CD4-positive, alpha-beta T cell (primary cell): Measurements from ENCODE around the gene SEBOX. TPM values are rescaled to one million over a fixed set of nuclear protein-coding genes. Genes with fewer than 3 reads are reported as not detected.

ENCODE experiments used
- ATAC-seq: fragments of 200-7000 bp; cut with Tn5 transposase; one replicate; pipeline ENCODE4 v1.10.0; 2022; ENCODE audit warnings: mild to moderate bottlenecking; ENCODE audit not compliant: poor library complexity
- CTCF ChIA-PET: fragments of 350-600 bp; sonication (Branson Sonifier 250); formaldehyde crosslinking; loops from one replicate; lab custom pipeline; 2021; ENCODE audit warnings: antibody characterized with exemption, inconsistent platforms; lab: Charles Lee
- POLR2A ChIA-PET: fragments of 350-600 bp; sonication (Branson Sonifier 250); formaldehyde crosslinking; loops from one replicate; lab custom pipeline; 2021; ENCODE audit warnings: antibody characterized with exemption, inconsistent platforms; lab: Charles Lee
- DNase-seq, 14 experiments: peaks; one replicate each; pipeline ENCODE4 v3.0.0-alpha.2; 2013 to 2020; ENCODE audit warnings: mixed read lengths in 2 of 14
- H3K27ac ChIP-seq, 2 donors: one replicate each; pipeline versions ENCODE4 v1.5.1 to v1.7.0; 2013; ENCODE audit warnings: low read length in 2 of 2, low read depth in 1 of 2, mild to moderate bottlenecking in 1 of 2
- H3K27me3 ChIP-seq, 2 experiments: 1 replicate in 1 of 2; 2 replicates in 1 of 2; pipeline versions ENCODE4 v1.6.1 to v1.7.0; 2013; ENCODE audit warnings: low read length in 2 of 2, control low read depth in 1 of 2, mild to moderate bottlenecking in 1 of 2, moderate library complexity in 1 of 2; ENCODE audit not compliant: insufficient read depth in 2 of 2, control insufficient read depth in 1 of 2
- H3K36me3 ChIP-seq: one replicate; pipeline ENCODE4 v1.6.1; 2013; ENCODE audit warnings: low read length, control low read depth; ENCODE audit not compliant: insufficient read depth
- H3K4me1 ChIP-seq: one replicate; pipeline ENCODE4 v1.6.1; 2013; ENCODE audit warnings: low read length, control low read depth; ENCODE audit not compliant: insufficient read depth
- H3K4me3 ChIP-seq: one replicate; pipeline ENCODE4 v1.5.1; 2013; ENCODE audit warnings: mild to moderate bottlenecking, low read length, moderate library complexity
- H3K9me3 ChIP-seq, 2 experiments: 1 replicate in 1 of 2; 2 replicates in 1 of 2; pipeline versions ENCODE4 v1.6.1 to v1.7.0; 2013; ENCODE audit warnings: low read length in 2 of 2, mild to moderate bottlenecking in 2 of 2, control low read depth in 1 of 2, moderate library complexity in 1 of 2; ENCODE audit not compliant: control insufficient read depth in 1 of 2, insufficient read depth in 1 of 2
- H3K27ac Mint-ChIP-seq: one replicate; pipeline ENCODE4 v1.8.0; 2020; ENCODE audit warnings: mixed read lengths
- H3K27me3 Mint-ChIP-seq: one replicate; pipeline ENCODE4 v1.8.0; 2021; ENCODE audit warnings: mixed read lengths
- H3K36me3 Mint-ChIP-seq: one replicate; pipeline ENCODE4 v1.8.0; 2021; ENCODE audit warnings: low read depth, mixed read lengths
- H3K4me1 Mint-ChIP-seq: one replicate; pipeline ENCODE4 v1.8.0; 2021; ENCODE audit warnings: low read depth, mixed read lengths
- H3K4me3 Mint-ChIP-seq: one replicate; pipeline ENCODE4 v1.8.0; 2020; ENCODE audit warnings: mild to moderate bottlenecking, mixed read lengths
- H3K9me3 Mint-ChIP-seq: one replicate; pipeline ENCODE4 v1.8.0; 2020; ENCODE audit warnings: mixed read lengths
- intact Hi-C, 2 experiments: fragments of 100-400 bp; cut with DNase I in 1 of 2; cut with micrococcal nuclease in 1 of 2; formaldehyde crosslinking; loops; one replicate each; pipeline versions ENCODE4 v1.15.1 to v1.9.0; 2023 to 2025; cut with DNase I, micrococcal nuclease
- total RNA-seq, 174 experiments: library from RNA in 2 of 174; stranded (reverse) in 2 of 174; gene quantifications; one replicate each; pipeline ENCODE4 v1.2.3 and lab custom pipeline; 2021 to 2026
- TF ChIP-seq, protein P1 (sequence below): fragments of 200-600 bp; IDR thresholded peaks from one replicate; pipeline ENCODE4 v1.8.0; 2022; ENCODE audit warnings: antibody characterized with exemption, mild to moderate bottlenecking

SEBOX gene
- total RNA-seq, 2 experiments from 2014 or later, result not detected

DNA sequence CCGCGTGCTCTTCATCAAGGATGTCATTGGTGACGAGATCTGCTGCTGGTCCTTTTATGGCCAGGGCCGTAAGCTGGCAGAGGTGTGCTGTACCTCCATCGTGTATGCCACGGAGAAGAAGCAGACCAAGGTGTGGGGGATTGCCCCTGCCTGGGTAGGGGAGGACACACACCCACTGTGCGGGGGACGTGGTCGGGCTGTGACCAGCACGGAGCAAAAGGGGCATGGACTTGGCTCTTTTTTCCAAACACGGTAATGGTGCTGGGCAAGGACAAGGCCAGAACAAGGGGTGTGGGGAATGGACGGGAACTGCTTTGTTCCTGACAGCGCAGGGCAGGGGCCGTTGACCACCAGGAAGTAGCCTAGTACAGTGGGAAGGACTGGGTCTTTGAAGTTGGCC, 22.7 kb downstream of the SEBOX start:
- Mint-ChIP-seq H3K36me3 (peaks cover 67% of the 10 kb centered on the region), H3K9me3 (no peaks in the 10 kb centered on the region), H3K4me3 (no peak overlapping the region), H3K27ac (no peak overlapping the region), H3K27me3 (no peaks in the 10 kb centered on the region), H3K4me1 (peaks cover 13% of the 10 kb centered on the region)
- peaks cover 1% of the 10 kb centered on the region for H3K4me1 ChIP-seq
- ChIA-PET CTCF (no interaction called here), POLR2A (no interaction called here)
- H3K27me3 ChIP-seq, result no peaks in the 10 kb centered on the region
- peaks cover 81% of the 10 kb centered on the region for H3K36me3 ChIP-seq
- intact Hi-C loops, result no loop called here
- H3K27ac ChIP-seq, result no peak overlapping the region
- H3K4me3 ChIP-seq, result no peak overlapping the region
- no peak for ATAC-seq
- TF ChIP-seq, protein P1, sequence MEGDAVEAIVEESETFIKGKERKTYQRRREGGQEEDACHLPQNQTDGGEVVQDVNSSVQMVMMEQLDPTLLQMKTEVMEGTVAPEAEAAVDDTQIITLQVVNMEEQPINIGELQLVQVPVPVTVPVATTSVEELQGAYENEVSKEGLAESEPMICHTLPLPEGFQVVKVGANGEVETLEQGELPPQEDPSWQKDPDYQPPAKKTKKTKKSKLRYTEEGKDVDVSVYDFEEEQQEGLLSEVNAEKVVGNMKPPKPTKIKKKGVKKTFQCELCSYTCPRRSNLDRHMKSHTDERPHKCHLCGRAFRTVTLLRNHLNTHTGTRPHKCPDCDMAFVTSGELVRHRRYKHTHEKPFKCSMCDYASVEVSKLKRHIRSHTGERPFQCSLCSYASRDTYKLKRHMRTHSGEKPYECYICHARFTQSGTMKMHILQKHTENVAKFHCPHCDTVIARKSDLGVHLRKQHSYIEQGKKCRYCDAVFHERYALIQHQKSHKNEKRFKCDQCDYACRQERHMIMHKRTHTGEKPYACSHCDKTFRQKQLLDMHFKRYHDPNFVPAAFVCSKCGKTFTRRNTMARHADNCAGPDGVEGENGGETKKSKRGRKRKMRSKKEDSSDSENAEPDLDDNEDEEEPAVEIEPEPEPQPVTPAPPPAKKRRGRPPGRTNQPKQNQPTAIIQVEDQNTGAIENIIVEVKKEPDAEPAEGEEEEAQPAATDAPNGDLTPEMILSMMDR, result no peak
- no peak for DNase-seq
- H3K9me3 ChIP-seq, result peaks cover 0 to 3% of the 10 kb centered on the region in 2 experiments

DNA sequence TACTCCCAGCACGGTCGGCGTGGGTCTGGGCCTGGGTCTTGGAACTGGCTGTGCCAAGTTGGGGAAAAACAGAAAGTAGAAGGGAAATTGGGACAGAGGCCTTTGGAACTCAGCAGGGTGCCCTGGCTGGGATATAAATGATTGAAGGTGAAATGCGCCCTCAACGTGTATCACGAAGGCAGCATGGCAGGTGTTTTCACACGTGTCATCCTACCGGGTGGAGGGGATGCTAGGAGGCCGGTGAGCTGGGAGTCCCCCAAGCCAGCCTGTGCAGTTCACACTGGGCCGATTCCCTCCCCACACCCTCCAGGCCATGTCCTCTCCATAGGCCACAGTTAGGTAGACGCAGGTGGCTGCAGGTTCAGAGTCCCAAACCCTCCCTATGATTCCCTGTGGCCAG, 23.5 kb downstream of the SEBOX start:
- H3K4me3 ChIP-seq, result no peak overlapping the region
- ChIA-PET POLR2A (no interaction called here), CTCF (no interaction called here)
- peaks cover 7% of the 10 kb centered on the region for H3K4me1 ChIP-seq
- ATAC-seq (no peak), DNase-seq (no peak)
- Mint-ChIP-seq H3K9me3 (no peaks in the 10 kb centered on the region), H3K4me1 (peaks cover 21% of the 10 kb centered on the region), H3K36me3 (peaks cover 59% of the 10 kb centered on the region), H3K27ac (no peak overlapping the region), H3K27me3 (no peaks in the 10 kb centered on the region), H3K4me3 (no peak overlapping the region)
- no peaks in the 10 kb centered on the region for H3K27me3 ChIP-seq
- H3K27ac ChIP-seq, result no peak overlapping the region
- TF ChIP-seq, protein P1, result no peak
- H3K36me3 ChIP-seq, result peaks cover 73% of the 10 kb centered on the region
- intact Hi-C loops, result no loop called here
- H3K9me3 ChIP-seq, result peaks cover 0 to 3% of the 10 kb centered on the region in 2 experiments

DNA sequence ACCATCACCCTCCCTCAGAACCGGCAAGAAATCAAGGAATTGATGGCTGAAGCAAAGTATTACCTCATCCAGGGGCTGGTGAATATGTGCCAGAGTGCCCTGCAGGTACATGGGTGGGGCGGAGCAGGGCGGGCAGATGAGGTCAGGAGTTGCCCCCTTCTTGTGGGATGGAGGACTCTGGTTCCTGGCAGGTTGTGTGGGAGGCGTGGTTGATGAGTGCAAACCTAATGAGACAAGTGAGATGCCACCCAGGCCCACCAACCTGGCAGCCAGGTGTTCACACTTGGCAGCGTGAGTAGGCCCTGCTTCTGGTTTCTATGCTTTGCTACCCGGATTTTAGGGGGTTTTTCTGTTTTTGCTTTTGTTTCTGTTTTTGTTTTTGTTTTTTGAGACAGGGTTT, 24.6 kb downstream of the SEBOX start:
- Histone ChIP-seq H3K4me1 (peaks cover 16% of the 10 kb centered on the region), H3K4me3 (no peak overlapping the region), H3K27ac (no peak overlapping the region), H3K36me3 (peaks cover 62% of the 10 kb centered on the region), H3K9me3 (peaks cover 0 to 3% of the 10 kb centered on the region in 2 experiments), H3K27me3 (no peaks in the 10 kb centered on the region)
- ChIA-PET CTCF (no interaction called here), POLR2A (no interaction called here)
- H3K27ac Mint-ChIP-seq, result no peak overlapping the region
- ATAC-seq (no peak), DNase-seq (no peak)
- peaks cover 31% of the 10 kb centered on the region for H3K4me1 Mint-ChIP-seq
- intact Hi-C loops, result no loop called here
- H3K36me3 Mint-ChIP-seq, result peaks cover 52% of the 10 kb centered on the region
- H3K4me3 Mint-ChIP-seq, result no peak overlapping the region
- TF ChIP-seq, protein P1, result no peak
- no peaks in the 10 kb centered on the region for H3K9me3 Mint-ChIP-seq
- H3K27me3 Mint-ChIP-seq, result no peaks in the 10 kb centered on the region
